SKM-1 (cell line): ENCODE data around the gene MIDN.

Experiments used
- DNase-seq: peaks from one replicate; lab custom pipeline; 2025; ENCODE audit not compliant: unreplicated experiment; lab: John Stamatoyannopoulos, UW

The MIDN gene

GRCh38 chr19:1280636-1281568, 32.5 kb downstream of the MIDN start:
- DNase-seq, result no peak

DNA sequence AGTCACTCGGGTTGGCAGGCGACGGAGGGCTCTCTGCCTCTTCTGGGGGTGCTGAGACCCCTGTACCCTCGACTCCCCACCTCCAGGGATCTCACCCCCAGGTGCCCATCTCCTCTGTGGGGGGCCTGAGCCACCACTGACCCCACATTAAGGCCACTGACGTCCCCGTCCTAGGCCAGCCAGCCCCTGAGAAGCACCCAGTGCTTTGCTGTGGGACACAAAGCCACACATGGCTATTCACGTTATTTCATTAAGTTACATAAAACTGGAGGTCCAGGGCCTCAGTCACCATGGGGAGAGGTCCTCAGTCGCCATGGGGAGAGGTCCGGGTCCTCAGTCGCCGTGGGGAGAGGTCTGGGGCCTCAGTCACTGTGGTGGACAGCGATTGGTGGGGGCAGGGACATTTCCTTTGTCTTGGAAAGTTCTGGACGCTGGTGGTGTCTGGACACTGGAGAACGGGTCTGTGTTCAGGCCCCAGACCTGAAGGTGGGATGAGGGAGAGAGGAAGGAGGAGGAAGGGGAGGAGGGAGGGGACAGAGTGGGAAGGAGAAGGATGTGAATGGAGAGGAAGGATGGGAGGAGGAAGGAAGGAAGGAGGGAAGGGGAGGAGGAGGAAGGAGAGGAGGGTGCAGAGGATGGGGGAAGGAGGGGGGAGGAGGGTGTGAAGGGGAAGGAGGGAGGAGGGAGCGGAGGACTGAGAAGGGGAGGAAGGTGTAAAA, 33.3 kb downstream of the MIDN start:
- DNase-seq, result no peak

GRCh38 chr19:1282588-1283206, 34.3 kb downstream of the MIDN start:
- no peak for DNase-seq

DNA sequence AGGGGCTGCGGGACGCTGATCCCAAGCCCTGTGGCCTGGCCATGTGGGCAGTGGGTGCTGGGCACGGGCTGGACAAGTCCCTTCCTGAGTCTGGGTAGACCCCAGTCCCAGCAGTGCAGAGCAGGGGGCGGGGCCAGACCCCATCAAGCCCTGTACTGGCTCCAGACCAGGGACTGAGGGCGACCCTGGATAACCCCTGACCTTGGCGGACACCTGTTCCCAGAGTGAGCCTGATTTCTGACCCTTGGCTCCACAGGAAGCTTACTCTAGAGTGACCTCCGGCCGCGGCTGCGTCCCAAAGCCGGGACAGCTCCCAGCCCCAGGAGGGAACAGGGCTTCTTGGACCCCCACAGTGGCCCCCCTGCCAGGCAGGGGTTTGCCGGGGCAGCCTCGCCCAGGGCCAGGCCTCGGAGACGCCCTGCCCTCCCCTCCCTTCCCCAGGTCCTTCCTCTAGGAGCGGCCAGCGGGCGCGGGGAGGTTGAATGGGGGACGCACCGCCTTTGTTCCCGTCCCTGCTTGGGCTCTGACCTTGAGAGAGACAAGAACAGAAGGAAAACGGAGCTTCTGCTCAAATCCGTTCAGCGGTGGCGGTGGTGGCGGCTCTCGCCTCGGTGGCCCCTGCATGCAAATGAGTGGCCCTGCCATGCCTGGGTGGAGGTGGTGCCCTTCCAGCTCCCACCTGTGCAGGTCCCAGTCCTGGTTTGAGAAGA, 35.0 kb downstream of the MIDN start:
- DNase-seq, result no peak

DNA sequence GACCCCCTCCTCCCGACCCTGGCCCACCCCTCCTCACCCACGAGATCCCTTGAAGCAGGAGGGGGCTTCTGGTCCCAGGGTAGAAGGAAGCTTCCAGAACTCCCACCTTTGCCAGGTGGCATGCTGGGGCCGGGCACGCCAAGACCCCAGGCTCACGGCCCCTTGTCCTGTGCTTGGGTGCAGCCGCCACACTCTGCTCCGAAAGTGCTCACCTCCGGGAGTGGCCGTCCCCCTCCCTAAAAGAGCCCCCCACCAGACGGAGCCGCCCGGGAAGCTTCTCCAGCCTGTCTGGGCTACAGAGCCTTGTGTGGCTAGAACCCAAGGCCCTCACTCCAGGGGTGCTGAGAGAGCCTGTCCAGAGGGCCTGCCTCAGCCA, 35.5 kb downstream of the MIDN start:
- DNase-seq, result no peak

GRCh38 chr19:1284293-1284978, 36.1 kb downstream of the MIDN start:
- DNase-seq, result no peak

DNA sequence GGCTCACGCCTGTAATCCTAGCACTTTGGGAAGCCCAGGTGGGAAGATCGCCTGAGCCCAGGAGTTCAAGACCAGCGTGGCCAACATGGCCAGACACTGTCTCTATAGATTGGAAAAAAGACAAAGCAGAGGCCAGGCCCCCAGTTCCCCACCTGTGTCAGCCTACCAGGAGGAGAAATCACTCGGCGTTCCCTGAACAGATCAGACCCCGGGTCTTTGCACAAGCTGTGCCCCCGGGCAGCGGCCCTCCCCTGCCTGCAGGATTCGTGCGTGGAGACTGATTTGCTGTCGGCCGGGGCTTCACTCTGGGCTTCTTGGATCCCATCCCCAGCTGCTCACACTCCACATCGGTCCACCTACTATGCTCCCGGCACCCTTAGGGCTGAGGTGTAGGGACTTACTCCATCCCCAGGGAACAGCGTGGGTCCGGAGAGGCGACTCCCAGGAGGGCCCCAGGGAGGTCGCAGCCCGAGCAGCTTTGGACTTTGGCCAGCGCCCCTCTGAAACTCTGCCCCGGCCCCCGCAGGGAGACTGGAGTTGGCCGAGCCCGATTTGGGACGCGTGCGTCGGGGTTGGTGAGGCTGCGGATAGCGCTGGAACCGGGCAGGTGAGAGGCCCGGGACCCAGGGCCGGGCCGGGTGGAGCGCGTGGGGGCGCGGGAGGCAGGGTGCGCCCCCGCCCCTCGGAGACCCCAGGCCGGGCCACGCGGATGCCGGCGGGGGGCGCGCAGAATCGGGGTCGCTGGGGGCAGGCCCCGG, 36.8 kb downstream of the MIDN start:
- no peak for DNase-seq

- DNase-seq, result no peak
These were observed 37.5 kb downstream of the MIDN start, which contains the start of gene EFNA2 for GRCh38 chr19:1285737-1286360. TSS of gene EFNA2 (plus strand) at chr19:1285873. CDS start at chr19:1286169, 296 bp downstream.

DNA sequence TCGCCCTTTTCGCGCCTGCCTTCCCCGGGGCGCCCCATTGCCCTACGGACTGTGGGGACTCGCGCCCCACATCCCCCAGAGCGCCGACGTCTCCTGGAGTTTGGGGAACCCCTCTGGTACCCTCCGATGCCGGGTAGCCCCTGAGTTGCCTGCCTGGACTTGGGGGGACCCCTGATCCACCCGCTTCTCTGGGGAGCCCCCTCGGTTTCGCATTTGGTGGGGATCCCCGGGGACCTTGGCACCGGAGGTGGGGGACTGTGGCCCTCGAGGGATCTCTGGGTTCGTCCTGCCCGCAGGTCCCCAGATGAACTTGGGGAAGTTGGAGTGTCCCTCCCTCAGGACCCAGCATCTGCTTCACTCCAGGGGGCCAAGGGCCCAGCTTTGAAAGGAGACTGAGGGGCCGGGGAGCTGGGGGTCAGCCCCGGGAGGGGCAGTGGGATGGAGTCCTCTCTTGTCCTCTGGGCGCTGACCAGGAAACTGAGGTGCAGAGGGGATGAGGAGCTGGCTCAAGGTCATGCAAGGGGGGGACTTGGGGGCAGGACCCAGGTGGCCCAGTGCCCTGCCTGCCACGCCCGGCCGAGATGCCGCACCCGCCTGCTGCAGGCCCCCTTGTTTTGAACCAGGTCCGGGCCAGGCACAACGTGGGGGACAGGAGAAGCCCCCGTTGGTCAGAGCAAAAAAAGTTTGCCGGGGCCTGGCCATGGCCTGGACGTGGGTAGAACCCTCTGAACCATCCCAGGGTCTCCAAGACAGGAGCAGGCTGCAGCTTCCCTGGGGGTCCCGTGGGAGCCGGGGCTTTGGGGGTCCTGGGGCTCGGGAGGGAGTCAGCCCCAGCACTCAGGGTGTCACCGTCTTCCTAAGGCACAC, 38.3 kb downstream of the MIDN start:
- no peak for DNase-seq

DNA sequence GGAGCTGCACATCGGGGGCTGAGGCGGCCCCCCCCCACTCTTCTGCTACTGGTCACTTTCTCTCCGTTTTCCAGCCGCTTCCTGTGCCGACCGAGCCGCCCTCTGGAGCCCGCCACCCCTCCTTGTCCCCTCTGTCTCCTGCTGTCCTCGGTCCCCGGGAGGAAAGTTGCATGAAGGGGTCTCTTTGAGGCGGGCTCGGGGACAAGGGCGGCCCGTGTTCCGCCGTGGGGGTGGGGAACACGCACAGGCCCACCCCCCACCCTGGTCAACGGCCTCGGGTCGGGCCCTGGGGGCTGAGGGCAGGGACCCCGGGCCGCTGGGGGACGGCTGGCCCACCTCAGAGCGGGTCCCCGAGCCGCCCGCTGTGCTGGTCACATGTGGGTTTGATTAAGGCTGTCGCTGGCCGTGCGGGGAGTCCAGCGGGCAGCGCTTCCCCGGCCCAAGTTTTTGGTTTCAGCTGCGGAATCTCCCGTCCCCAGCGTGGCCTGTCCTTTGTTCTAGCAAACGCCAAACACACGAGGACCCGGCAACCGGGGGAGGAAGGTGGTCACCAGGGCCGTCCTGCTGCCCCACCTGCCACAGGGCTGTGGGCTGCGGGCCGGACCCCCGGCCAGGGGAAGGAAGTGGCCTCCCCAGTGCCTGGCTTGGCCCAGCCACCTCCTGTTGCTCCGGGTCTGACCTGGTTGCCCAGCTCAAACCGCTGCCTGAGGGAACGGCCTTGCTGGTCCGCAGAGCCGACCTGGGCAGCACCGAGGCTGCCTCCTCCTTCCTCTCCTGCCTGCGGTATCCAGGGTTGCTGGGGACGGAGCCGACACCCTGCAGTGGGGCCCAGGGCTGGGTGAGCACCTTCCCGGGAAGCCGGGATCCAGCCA, 39.2 kb downstream of the MIDN start:
- no peak for DNase-seq

GRCh38 chr19:1288226-1288612, 39.8 kb downstream of the MIDN start:
- DNase-seq, result no peak

- DNase-seq, result no peak
These were observed 40.7 kb downstream of the MIDN start for GRCh38 chr19:1288833-1289685.

DNA sequence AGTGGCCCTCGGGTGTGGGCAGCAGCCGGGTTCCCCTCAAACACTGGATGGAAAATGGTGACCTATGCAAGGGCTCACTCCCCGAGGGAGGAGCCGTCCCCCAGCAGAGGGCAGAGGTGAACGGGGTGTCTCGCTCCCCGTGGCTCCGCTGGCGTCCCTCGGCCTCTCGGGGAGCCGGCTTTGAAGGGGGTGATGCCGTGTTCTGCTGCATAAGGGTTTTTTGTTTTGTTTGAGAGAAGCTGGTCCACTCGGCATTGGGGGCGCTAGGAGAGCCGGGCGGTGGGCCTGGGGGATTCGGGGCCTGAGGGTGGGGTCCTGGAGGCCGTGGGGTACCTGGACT, 41.3 kb downstream of the MIDN start:
- no peak for DNase-seq

DNA sequence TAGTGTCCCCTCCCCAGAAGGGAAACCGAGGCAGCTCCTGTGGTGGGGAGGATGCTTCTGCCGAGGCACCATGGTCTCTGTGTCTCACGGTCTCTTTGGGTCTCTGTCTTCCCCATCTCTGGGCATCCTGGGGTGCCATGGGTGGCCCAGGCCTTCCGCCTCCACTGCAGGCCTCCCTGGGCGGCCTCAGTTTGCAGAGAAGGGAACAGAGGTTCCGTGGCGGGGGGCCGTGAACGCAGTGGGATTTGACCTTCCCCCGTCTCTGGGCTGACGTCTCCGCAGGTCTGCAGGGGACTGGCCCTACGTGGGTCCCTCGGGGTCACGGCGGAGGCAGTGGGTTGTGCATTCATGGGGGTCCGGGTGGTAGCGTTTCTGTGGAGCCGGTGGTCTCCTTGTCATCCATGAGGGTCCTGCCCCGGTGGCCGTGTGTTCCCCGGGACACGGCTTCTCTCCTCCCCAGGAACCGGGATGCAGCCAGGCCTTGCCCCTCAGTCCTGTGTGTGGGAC, 41.9 kb downstream of the MIDN start:
- no peak for DNase-seq

GRCh38 chr19:1290703-1291651, 42.6 kb downstream of the MIDN start:
- DNase-seq, result no peak
